HepG2 (cell line): ENCODE results near the gene ADAR. TPM values are rescaled to one million over a fixed set of nuclear protein-coding genes. Genes with fewer than 3 reads are reported as not detected.

Experiments
- ATAC-seq: fragments of 200-7000 bp; cut with Tn5 transposase; 3 replicates; pipeline ENCODE4 v1.9.1; 2020; ENCODE audit warnings: mild to moderate bottlenecking, moderate library complexity
- BruUV-seq: library from RNA; stranded (reverse); fragments of 400-500 nt; replicated peaks from 2 replicates; lab custom pipeline; 2021; lab: Mats Ljungman, UMichigan
- CTCF ChIA-PET: fragments of 300-600 bp; formaldehyde crosslinking; extraction: SDS; loops from one replicate; lab custom pipeline; 2021; ENCODE audit warnings: low total read pairs, inconsistent platforms, low intra/inter-chr PET ratio; lab: Yijun Ruan, JAX
- POLR2A ChIA-PET: fragments of 350-600 bp; sonication (Branson Sonifier 250); formaldehyde crosslinking; loops from one replicate; lab custom pipeline; 2020; ENCODE audit warnings: antibody characterized with exemption, inconsistent platforms; lab: Yijun Ruan, JAX
- DNase-seq: peaks from one replicate; pipeline ENCODE4 v3.0.0-alpha.2; 2015; ENCODE audit warnings: low spot score
- FAIRE-seq: peaks from 3 replicates; lab custom pipeline; 2011; peaks lifted over from hg19 to GRCh38; lab: Jason Lieb, UNC
- H2AFZ ChIP-seq: one replicate; pipeline ENCODE4 v1.6.1; 2011; ENCODE audit warnings: low read length, inconsistent platforms
- H3K27ac ChIP-seq: fragments of 300-600 bp; 3 replicates; pipeline ENCODE4 v1.8.0; 2011; ENCODE audit warnings: mixed run types, mild to moderate bottlenecking, mixed read lengths, low read length, inconsistent platforms; ENCODE audit not compliant: insufficient read depth; ENCODE audit errors: extremely low read length
- H3K27me3 ChIP-seq, 2 experiments: fragments of 200-600 bp in 1 of 2; 2 replicates in 1 of 2; 3 replicates in 1 of 2; pipeline versions ENCODE4 v1.6.0 to v1.8.0; 2011; ENCODE audit warnings: low read length in 2 of 2, mild to moderate bottlenecking in 2 of 2, moderate library complexity in 2 of 2, inconsistent platforms in 1 of 2; ENCODE audit not compliant: insufficient read depth in 2 of 2, control insufficient read depth in 1 of 2
- H3K36me3 ChIP-seq, 2 experiments: fragments of 200-600 bp in 1 of 2; replicated peaks in 1 of 2; 2 replicates in 1 of 2; 3 replicates in 1 of 2; pipeline versions ENCODE4 v1.5.1 to v1.8.0; 2011; ENCODE audit warnings: low read length in 2 of 2, inconsistent platforms in 1 of 2; ENCODE audit not compliant: insufficient read depth in 2 of 2, control insufficient read depth in 1 of 2
- H3K4me1 ChIP-seq: 2 replicates; pipeline ENCODE4 v1.5.1; 2012; ENCODE audit warnings: low read length, inconsistent platforms; ENCODE audit not compliant: insufficient read depth
- H3K4me2 ChIP-seq: 2 replicates; pipeline ENCODE4 v1.6.0; 2011; ENCODE audit warnings: low read depth, low read length, inconsistent platforms
- H3K4me3 ChIP-seq, 3 experiments: fragments of 200-600 bp in 1 of 3; sonication (generic), shearing (Covaris generic) in 1 of 3; replicated peaks in 1 of 3; 2 replicates each; pipeline ENCODE4 v1.5.1; 2011 to 2016; ENCODE audit warnings: low read length in 3 of 3, inconsistent platforms in 2 of 3, low read depth in 2 of 3, mild to moderate bottlenecking in 2 of 3, control low read depth in 1 of 3, mixed read lengths in 1 of 3; ENCODE audit not compliant: insufficient read depth in 1 of 3
- H3K79me2 ChIP-seq: one replicate; pipeline ENCODE4 v1.6.1; 2011; ENCODE audit warnings: low read length, inconsistent platforms; ENCODE audit not compliant: insufficient read depth
- H3K9ac ChIP-seq: 2 replicates; pipeline ENCODE4 v1.6.0; 2011; ENCODE audit warnings: mild to moderate bottlenecking, low read depth, low read length, inconsistent platforms; ENCODE audit not compliant: insufficient read depth
- H3K9me3 ChIP-seq: 2 replicates; pipeline ENCODE4 v1.5.1; 2012; ENCODE audit warnings: mild to moderate bottlenecking, low read length
- H4K20me1 ChIP-seq: 2 replicates; pipeline ENCODE4 v1.6.0; 2011; ENCODE audit warnings: inconsistent platforms, mild to moderate bottlenecking, low read length, moderate library complexity; ENCODE audit not compliant: insufficient read depth
- FOXA1 ChIP-seq, 2 experiments: fragments of 450-650 bp in 1 of 2; sonication (generic) in 1 of 2; formaldehyde crosslinking in 1 of 2; IDR thresholded peaks; 2 replicates each; pipeline versions ENCODE4 v1.4.0 to v1.6.1; 2016 to 2020; ENCODE audit warnings: missing genetic modification reagents in 1 of 2
- KDM6A ChIP-seq: IDR thresholded peaks from 2 replicates; pipeline ENCODE4 v1.6.1; 2016; ENCODE audit warnings: low read depth
- MIER2 ChIP-seq: IDR thresholded peaks from 2 replicates; pipeline ENCODE4 v1.6.1; 2016; ENCODE audit warnings: missing biosample characterization, missing genetic modification reagents
- PAF1 ChIP-seq: IDR thresholded peaks from 2 replicates; pipeline ENCODE4 v1.6.1; 2016; ENCODE audit warnings: missing genetic modification reagents, missing compliant biosample characterization
- THAP7 ChIP-seq: sonication (generic); formaldehyde crosslinking; IDR thresholded peaks from 2 replicates; pipeline ENCODE4 v1.8.1; 2023; ENCODE audit warnings: mild to moderate bottlenecking, missing genetic modification reagents
- TOE1 ChIP-seq: sonication (generic); formaldehyde crosslinking; IDR thresholded peaks from 2 replicates; pipeline ENCODE4 v1.4.0; 2020; ENCODE audit warnings: mild to moderate bottlenecking, missing genetic modification reagents
- TP53 ChIP-seq: sonication (generic); formaldehyde crosslinking; conservative IDR thresholded peaks from 2 replicates; pipeline ENCODE4 v1.4.0; 2020; ENCODE audit warnings: missing genetic modification reagents
- ZBTB49 ChIP-seq: sonication (generic); formaldehyde crosslinking; IDR thresholded peaks from 2 replicates; pipeline ENCODE4 v1.4.0; 2020; ENCODE audit warnings: missing genetic modification reagents, borderline replicate concordance
- ZNF24 ChIP-seq: fragments of 450-650 bp; IDR thresholded peaks from 2 replicates; pipeline ENCODE4 v1.6.1; 2017; ENCODE audit warnings: antibody characterized with exemption, mild to moderate bottlenecking
- ZNF44 ChIP-seq: sonication (generic); formaldehyde crosslinking; IDR thresholded peaks from 2 replicates; pipeline ENCODE4 v1.5.1; 2020; ENCODE audit warnings: mild to moderate bottlenecking, missing genetic modification reagents
- ZNF747 ChIP-seq: sonication (generic); formaldehyde crosslinking; IDR thresholded peaks from 2 replicates; pipeline ENCODE4 v1.8.1; 2023; ENCODE audit warnings: missing genetic modification reagents, mild to moderate bottlenecking, borderline replicate concordance
- WGBS: methylation state at CpG from one replicate; pipeline ENCODE4 v1.1.6; 2017; ENCODE audit warnings: low lambda C conversion rate; 5-methylcytosine and 5-hydroxymethylcytosine counted together
- in situ Hi-C: cut with HindIII; loops from 2 replicates; pipeline ENCODE4 v1.10.0; 2017; ENCODE audit warnings: low pct_unique_long_range_greater_than_20kb; ENCODE audit not compliant: extremely low pct_ligation_motif_present
- intact Hi-C: fragments of 100-400 bp; cut with micrococcal nuclease; formaldehyde crosslinking; loops from one replicate; pipeline ENCODE4 v1.10.0; 2022; ENCODE audit not compliant: unreplicated experiment
- polyA plus RNA-seq, 8 experiments: library from polyadenylated mRNA; depleted of rRNA in 3 of 8; stranded (reverse) in 7 of 8; unstranded in 1 of 8; fragments of >200 nt; fragmentation: Illumina TruSeq in 4 of 8; extraction: Trizol in 4 of 8; gene quantifications; 2 replicates each; pipeline versions ENCODE4 v1.2.1 to v1.2.3, GENCODE V29; 2011 to 2016; ENCODE audit warnings: low read depth in 4 of 8, missing spikeins in 1 of 8, mixed read lengths in 1 of 8; ENCODE audit not compliant: insufficient read depth in 1 of 8
- total RNA-seq, 5 experiments: library from RNA; depleted of rRNA; stranded (reverse); fragments of >200 nt; fragmentation: Illumina TruSeq; extraction: Trizol; gene quantifications; 2 replicates each; pipeline ENCODE4 v1.2.3, GENCODE V29; 2016; ENCODE audit warnings: low read depth in 1 of 5

ADAR gene
- total and polyA plus RNA-seq, 2 of the 13 experiments (the other 11 are each of a cell fraction or from before 2014, with no cell fraction given), result 70.8 to 86.2 TPM

DNA sequence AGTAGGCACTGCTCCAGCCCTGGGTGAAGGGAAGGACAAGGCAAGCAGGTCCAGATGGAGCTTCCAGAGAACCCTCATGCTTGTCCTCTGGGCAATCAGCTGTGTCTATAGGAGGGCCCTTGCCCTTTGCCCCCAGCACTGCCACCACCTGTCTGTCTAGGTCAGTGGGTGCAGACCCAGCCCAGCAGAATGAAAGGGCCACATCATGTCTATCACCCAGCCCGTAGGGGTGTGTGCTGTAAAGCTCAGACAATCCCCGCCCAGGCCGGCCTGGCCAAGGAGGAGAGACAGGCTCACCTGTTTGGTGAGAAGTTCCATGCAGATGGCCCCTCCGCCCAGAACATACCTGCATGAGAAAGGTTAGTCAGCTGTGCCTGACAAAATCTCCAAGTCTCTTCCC, 56.5 kb downstream of the ADAR start:
- Histone ChIP-seq H3K79me2 (peaks cover 14% of the 10 kb centered on the region), H3K9me3 (no peaks in the 10 kb centered on the region), H3K4me2 (no peak overlapping the region), H3K36me3 (peaks cover 39 to 72% of the 10 kb centered on the region in 2 experiments), H3K4me3 (no peak overlapping the region), H3K27me3 (no peaks in the 10 kb centered on the region), H3K9ac (no peak overlapping the region), H3K27ac (no peak overlapping the region), H3K4me1 (peaks cover 37% of the 10 kb centered on the region), H2AFZ (no peak overlapping the region), H4K20me1 (no peaks in the 10 kb centered on the region)
- in situ Hi-C loops, result no loop called here
- TF ChIP-seq PAF1 (no peak), ZBTB49 (CRISPR knock-in tag) (no peak), KDM6A (CRISPR knock-in tag) (no peak), FOXA1 (IDR thresholded peaks at IDR 0.05) (no peak), FOXA1 (CRISPR knock-in tag; IDR thresholded peaks at IDR 0.05) (no peak), ZNF24 (no peak), ZNF747 (CRISPR knock-in tag) (no peak), TOE1 (no peak), THAP7 (CRISPR knock-in tag) (no peak), ZNF44 (CRISPR knock-in tag) (no peak), TP53 (CRISPR knock-in tag) (no peak), MIER2 (no peak)
- ChIA-PET CTCF (no interaction called here), POLR2A (no interaction called here)
- FAIRE-seq (no peak), DNase-seq (no peak), ATAC-seq (no peak)
- 100% methylated on average over 1 of the region's 4 CpGs for WGBS
- BruUV-seq, result no TSS peak
- intact Hi-C loops, result no loop called here
